Upper lobe of left lung (tissue), 6 donors: ENCODE data around the gene APOL3. TPM values are rescaled to one million over a fixed set of nuclear protein-coding genes. Genes with fewer than 3 reads are reported as not detected.
"Not testable (repeated sequence)": the region's sequence is repeated elsewhere in the genome, so short reads cannot be mapped to it uniquely, and the experiment has no call there.

Source experiments
- ATAC-seq, 2 donors: fragments of 200-7000 bp; cut with Tn5 transposase; one replicate each; pipeline ENCODE4 v1.9.1; 2022; ENCODE audit warnings: mild to moderate bottlenecking in 2 of 2, moderate library complexity in 2 of 2; ENCODE audit not compliant: low FRiP score in 2 of 2
- DNase-seq, 2 donors: peaks; one replicate each; pipeline ENCODE4 v3.0.0-alpha.2; 2019 to 2020
- H3K27ac ChIP-seq, 4 donors: fragments of 200-600 bp; sonication (generic); one replicate each; pipeline ENCODE4 v1.5.1; 2016 to 2019
- H3K27me3 ChIP-seq, 4 donors: fragments of 200-600 bp; sonication (generic); one replicate each; pipeline ENCODE4 v1.5.1; 2017 to 2019
- H3K36me3 ChIP-seq, 4 donors: fragments of 200-600 bp; sonication (generic); one replicate each; pipeline ENCODE4 v1.5.1; 2016 to 2019
- H3K4me1 ChIP-seq, 4 donors: fragments of 200-600 bp; sonication (generic); one replicate each; pipeline ENCODE4 v1.5.1; 2018 to 2019
- H3K4me3 ChIP-seq, 4 donors: fragments of 200-600 bp; sonication (generic); one replicate each; pipeline ENCODE4 v1.5.1; 2017 to 2019; ENCODE audit warnings: mild to moderate bottlenecking in 2 of 4, moderate library complexity in 1 of 4
- H3K9me3 ChIP-seq, 4 donors: fragments of 200-600 bp; sonication (generic); one replicate each; pipeline ENCODE4 v1.5.1; 2018 to 2019
- CTCF ChIP-seq, 6 experiments: fragments of 450-650 bp in 4 of 6; fragments of 200-600 bp in 2 of 6; sonication (generic) in 2 of 6; IDR thresholded peaks; one replicate each; pipeline ENCODE4 v1.5.1; 2016 to 2019; ENCODE audit warnings: antibody characterized with exemption in 6 of 6
- EP300 ChIP-seq, 4 donors: sonication (generic); formaldehyde crosslinking; IDR thresholded peaks; one replicate each; pipeline ENCODE4 v1.5.1; 2017; ENCODE audit warnings: antibody characterized with exemption in 4 of 4, control low read depth in 2 of 4
- POLR2A ChIP-seq, 4 donors: fragments of 450-650 bp; IDR thresholded peaks; one replicate each; pipeline ENCODE4 v1.5.1; 2016 to 2017; ENCODE audit warnings: antibody characterized with exemption in 4 of 4, mild to moderate bottlenecking in 2 of 4
- POLR2AphosphoS5 ChIP-seq, 2 donors: sonication (generic); formaldehyde crosslinking; IDR thresholded peaks; one replicate each; pipeline ENCODE4 v1.5.1; 2017; ENCODE audit warnings: antibody characterized with exemption in 2 of 2
- WGBS, 2 donors: methylation state at CpG; one replicate each; pipeline ENCODE4 v1.1.5; 2017 to 2018; 5-methylcytosine and 5-hydroxymethylcytosine counted together
- total RNA-seq, 6 donors: library from RNA; depleted of rRNA in 4 of 6; stranded (reverse); fragments of >200 nt in 4 of 6; gene quantifications; one replicate each; pipeline versions ENCODE4 v1.1.0 to v1.2.1, GENCODE V29; 2016 to 2021
- donor health status: DM: no; HTN: no; CAD: no; lungs with moderate emphysema.
- donor health status: DM: no; HTN: yes; CAD: no; lungs with severe emphysema.

APOL3 gene
- 10 to 100 TPM; 40.4 to 88.0 (median 54.5) TPM for total RNA-seq

- H3K4me3 ChIP-seq, result peak within 1 kb of the TSS; percentile 41 to 62 (median 59)
- H3K4me1 ChIP-seq, result peaks cover 61 to 90% (median 84%) of the 10 kb centered on the region in 4 donors
- no peaks in the 10 kb centered on the region for H3K27me3 ChIP-seq
- H3K9me3 ChIP-seq, result no peaks in the 10 kb centered on the region
- 13 to 20% methylated on average over 3 of the region's 3 CpGs for WGBS, 2 donors
- DNase-seq (peak in 1 of 2 donors; percentile 83), ATAC-seq (peak; percentile 65 to 74)
- TF ChIP-seq EP300 (IDR thresholded peaks at IDR 0.05) (peak in 1 of 4 donors; percentile 62), POLR2A (IDR thresholded peaks at IDR 0.05) (peak in 3 of 4 donors; percentile 62 to 73 (median 70)), POLR2AphosphoS5 (IDR thresholded peaks at IDR 0.05) (peak; percentile 82 to 93), CTCF (IDR thresholded peaks at IDR 0.05) (no peak)
- no peaks in the 10 kb centered on the region for H3K36me3 ChIP-seq
- peak within 1 kb of the TSS; percentile 91 to 95 (median 93) for H3K27ac ChIP-seq
Measured at GRCh38 chr22:36160499-36160942, at the start of gene APOL3. Gene APOL3 (minus strand): TSS chr22:36160755. CDS start chr22:36149055, 11,700 bp downstream.

- ATAC-seq, result no peak
- TF ChIP-seq EP300 (IDR thresholded peaks at IDR 0.05) (no peak), CTCF (IDR thresholded peaks at IDR 0.05) (no peak), POLR2A (IDR thresholded peaks at IDR 0.05) (no peak), POLR2AphosphoS5 (IDR thresholded peaks at IDR 0.05) (no peak)
- Histone ChIP-seq H3K9me3 (no peaks in the 10 kb centered on the region), H3K27me3 (no peaks in the 10 kb centered on the region), H3K27ac (no peak overlapping the region), H3K4me1 (peaks cover 18 to 33% (median 25%) of the 10 kb centered on the region in 4 donors), H3K4me3 (no peak overlapping the region), H3K36me3 (no peaks in the 10 kb centered on the region)
- DNase-seq, result no peak
- WGBS, 2 donors, result 61 to 91% methylated on average over 3 of the region's 3 CpGs
Measured at GRCh38 chr22:36210224-36210623, 49.7 kb upstream of the APOL3 start.

- not testable (repeated sequence) for ATAC-seq
Measured at GRCh38 chr22:36209488-36209908, 48.9 kb upstream of the APOL3 start.

GRCh38 chr22:36208914-36209313 is 48.4 kb upstream of the APOL3 start:
- Histone ChIP-seq H3K4me3 (no peak overlapping the region), H3K36me3 (no peaks in the 10 kb centered on the region), H3K27ac (no peak overlapping the region), H3K27me3 (no peaks in the 10 kb centered on the region), H3K9me3 (no peaks in the 10 kb centered on the region), H3K4me1 (peaks cover 18 to 30% (median 22%) of the 10 kb centered on the region in 4 donors)
- no peak for TF ChIP-seq EP300 (IDR thresholded peaks at IDR 0.05)
- no peak for TF ChIP-seq POLR2AphosphoS5 (IDR thresholded peaks at IDR 0.05)
- TF ChIP-seq POLR2A (IDR thresholded peaks at IDR 0.05), result no peak
- TF ChIP-seq CTCF (IDR thresholded peaks at IDR 0.05), result no peak
- ATAC-seq (no peak), DNase-seq (no peak)
- WGBS, 2 donors, result 89 to 94% methylated on average over 1 of the region's 1 CpG

More at GRCh38 chr22:36209488-36209908, 48.9 kb upstream of the APOL3 start:
- peaks cover 18 to 33% (median 25%) of the 10 kb centered on the region in 4 donors for H3K4me1 ChIP-seq
- not testable (repeated sequence) for H3K9me3 ChIP-seq, DNase-seq, H3K4me3 ChIP-seq, H3K27ac ChIP-seq, H3K36me3 ChIP-seq, H3K27me3 ChIP-seq
- WGBS, 2 donors, result 76 to 81% methylated on average over 5 of the region's 5 CpGs

- no peak for TF ChIP-seq POLR2AphosphoS5 (IDR thresholded peaks at IDR 0.05)
- no peak for TF ChIP-seq POLR2A (IDR thresholded peaks at IDR 0.05)
- TF ChIP-seq EP300 (IDR thresholded peaks at IDR 0.05), result no peak
- TF ChIP-seq CTCF (IDR thresholded peaks at IDR 0.05), result no peak
- ATAC-seq (no peak), DNase-seq (no peak)
- peaks cover 18 to 24% (median 23%) of the 10 kb centered on the region in 4 donors for H3K4me1 ChIP-seq
- H3K9me3 ChIP-seq, result no peaks in the 10 kb centered on the region
- H3K27me3 ChIP-seq, result no peaks in the 10 kb centered on the region
- H3K36me3 ChIP-seq, result no peaks in the 10 kb centered on the region
- WGBS, 2 donors, result 22 to 29% methylated on average over 1 of the region's 1 CpG
- H3K4me3 ChIP-seq, result no peak overlapping the region
- no peak overlapping the region for H3K27ac ChIP-seq
Measured at GRCh38 chr22:36208162-36208765, 47.7 kb upstream of the APOL3 start.
